NCI-H345 (cell line): ENCODE measurements around the gene SCN2A.

Source experiments
- DNase-seq: peaks from one replicate; lab custom pipeline; 2025; lab: John Stamatoyannopoulos, UW

SCN2A gene

DNA sequence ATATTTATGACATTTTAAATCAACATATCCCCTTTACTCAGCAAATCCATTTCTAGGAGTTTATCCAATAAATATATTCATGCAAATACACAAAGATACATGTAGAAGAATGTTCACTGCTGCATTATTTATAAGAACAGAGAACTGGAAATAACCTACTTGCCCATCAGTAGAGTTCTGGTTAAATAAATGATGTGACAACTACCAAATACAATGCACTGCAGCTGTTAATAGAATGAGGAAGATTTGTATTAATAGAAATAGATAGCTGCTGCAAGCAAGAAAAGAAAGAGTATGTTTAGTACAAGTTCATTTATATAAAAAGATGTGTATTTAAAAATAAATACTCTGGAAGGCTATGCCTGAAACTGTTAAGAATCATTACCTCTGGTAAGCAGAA lies 181.0 kb downstream of the SCN2A start:
- DNase-seq = no peak

DNA sequence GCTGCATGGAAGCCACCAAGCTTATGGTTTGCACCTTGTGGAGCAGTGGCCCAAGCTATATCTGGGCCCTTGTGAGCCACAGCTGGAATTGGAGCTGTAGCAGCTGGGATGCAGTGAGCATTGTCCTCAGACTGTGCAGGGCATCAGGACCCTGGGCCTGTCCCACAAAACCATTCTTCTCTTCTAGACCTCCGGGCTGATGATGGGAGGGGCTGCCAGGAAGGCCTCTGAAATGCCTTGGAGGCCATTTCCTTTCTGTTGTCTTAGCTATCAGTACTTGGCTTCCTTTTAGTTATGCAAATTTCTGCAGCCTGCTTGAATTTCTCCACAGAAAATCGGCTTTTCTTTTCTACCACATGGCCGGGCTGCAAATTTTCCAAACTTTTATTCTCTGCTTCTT lies 183.9 kb downstream of the SCN2A start:
- DNase-seq = no peak

DNA sequence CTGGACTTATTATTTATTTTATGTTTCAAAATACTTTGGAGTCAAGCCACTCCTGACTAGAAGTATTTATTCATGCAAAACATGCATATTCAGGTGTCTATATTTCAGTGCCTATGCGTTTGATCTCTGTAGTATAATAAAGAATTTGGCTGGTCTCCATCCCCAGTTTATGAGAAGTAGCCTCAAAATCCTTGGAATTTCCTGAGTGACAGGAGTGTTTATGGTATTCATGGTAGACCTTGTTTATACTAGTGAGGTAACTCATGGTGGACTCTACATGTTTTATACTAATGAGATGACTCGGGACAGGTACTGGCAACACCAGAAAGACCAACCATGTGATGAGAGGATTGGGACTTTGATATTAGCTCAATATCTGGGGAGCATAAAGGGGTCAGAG lies 186.3 kb downstream of the SCN2A start:
- no peak for DNase-seq

DNA sequence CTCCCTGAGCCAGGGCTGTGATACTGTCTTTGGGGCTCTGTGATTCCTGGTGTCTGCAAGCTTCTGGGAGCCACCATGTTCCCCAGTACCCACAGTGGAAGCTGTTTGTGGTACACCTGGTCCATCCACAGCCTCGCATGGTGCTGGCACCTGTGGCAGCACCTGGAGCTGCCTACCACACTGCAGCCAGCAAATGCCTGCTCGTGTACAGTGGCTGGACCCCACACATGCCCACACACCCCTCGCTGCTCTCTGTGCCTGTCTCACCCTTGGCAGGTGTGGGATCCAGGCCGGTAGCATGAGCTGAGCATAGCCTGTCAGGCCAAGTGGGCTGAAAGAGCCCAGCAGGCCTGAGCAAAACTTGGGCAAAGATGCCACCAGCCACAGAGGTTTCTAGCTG lies 188.5 kb downstream of the SCN2A start:
- no peak for DNase-seq

DNA sequence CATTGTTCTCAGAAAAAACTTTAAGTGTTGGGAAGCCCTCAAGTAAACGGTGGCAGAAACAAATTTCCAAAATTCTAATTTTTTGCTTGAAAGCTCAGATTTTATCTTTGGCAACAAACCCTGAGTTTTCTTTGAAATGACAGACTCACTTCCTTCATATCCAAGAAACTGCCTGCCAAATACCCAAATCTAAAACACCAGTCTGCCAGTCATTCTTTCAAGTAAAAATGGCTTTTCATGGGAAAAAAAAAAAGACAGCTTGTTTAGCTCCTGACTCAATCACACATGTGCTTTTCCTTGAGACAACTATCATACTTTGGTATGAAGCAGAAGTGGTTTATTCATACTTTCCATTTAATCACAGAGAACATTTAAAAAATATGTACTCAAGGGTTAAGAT lies 189.7 kb downstream of the SCN2A start:
- DNase-seq = no peak

DNA sequence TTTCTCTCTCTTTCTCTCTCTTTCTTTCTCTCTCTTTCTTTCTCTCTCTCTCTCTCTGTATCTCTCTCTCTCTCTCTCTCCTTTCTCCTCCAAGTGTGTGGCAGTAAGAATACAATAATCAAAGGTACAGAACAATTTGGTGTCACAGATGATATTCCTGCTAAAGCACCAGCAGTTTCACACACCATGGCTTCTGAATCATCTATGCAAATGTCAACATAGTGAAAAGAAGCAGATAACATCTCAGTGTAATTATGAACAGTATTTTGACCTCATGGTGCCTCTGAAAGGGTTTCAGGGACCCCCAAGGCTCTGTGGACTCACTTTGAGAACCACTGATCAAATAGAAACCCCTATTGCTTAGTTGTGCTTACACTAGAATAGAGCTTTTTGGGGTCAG lies 191.8 kb downstream of the SCN2A start:
- DNase-seq = no peak

DNA sequence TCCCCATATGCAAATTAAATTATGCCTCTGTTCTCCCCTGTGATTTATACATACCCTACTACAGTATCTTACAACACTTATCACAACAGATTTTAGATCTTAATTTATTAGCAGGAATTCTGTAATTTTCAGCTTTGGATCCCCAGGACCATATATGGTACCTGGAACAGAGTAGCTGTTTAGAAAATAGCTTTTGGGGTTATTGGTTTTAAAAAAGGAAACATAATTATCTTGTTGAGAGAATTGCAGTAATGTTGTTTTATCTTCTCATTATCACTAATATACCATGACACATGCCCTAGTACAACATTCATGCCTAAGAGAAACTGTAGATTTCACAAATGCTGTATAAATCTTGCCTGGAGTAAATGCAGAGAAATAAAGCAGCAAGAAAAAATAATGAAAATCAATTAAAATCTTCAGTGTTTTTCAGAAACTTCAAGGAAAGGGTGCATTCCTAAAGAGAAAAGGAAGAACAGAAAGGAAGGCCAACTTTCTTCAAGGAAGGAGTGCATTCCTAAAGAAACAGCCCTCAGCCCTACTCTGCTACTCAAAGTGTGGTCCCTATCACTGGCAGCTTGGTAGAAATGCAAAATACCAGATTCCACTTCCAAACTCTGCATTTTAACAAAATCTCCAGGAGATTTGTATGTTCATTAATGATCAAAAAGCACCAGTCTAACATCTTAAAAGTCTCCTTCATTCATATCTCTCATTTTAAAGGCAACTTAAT lies 193.2 kb downstream of the SCN2A start:
- no peak for DNase-seq

DNA sequence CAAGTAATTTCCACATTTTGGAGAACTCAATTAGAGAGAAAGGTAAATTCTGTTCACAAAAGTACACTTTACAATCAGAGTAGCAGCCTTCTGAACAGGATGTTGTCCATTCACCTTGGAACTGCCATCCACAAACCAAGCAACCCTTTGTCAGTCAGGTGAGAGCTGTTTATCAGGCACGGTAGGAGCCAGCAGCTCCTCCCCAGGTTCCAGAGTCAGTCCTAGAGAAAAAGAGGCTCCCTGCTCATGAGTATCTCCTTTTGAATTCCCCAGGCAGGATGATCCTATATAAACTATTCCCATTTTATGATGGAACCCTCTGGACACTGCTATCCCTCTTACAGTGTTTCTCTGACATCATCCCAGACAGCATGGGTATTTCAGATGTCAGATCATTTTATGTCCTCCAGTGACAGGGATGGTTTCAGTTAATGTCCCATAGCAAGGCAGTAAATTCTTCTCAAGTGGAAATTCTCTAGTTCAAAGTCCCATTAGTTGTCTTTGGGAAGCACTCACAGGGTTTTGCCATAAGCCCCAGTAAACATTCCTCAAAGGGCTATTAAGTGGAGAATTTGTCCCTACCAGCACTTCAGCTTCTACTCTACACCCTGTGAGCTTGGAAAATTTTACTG lies 195.8 kb downstream of the SCN2A start:
- DNase-seq = no peak

DNA sequence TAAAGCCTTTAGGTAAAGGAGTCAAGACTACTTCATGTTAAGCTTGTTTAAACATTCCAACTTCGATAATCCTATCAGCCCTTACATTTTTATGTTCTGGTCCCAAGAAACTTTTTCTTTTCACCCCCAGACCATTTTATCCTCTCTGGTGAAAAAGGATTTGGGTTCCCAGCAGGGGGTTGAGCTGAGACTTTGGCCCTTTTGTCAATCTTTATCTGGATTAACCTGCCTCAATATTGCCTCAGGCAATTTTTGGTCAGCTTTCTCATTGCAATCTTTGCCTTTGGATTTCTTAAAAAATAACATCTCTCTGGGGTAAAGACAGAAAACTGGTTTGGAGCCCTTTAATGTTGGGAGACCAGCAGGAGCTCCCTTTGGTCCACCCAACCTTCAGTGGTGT lies 196.4 kb downstream of the SCN2A start:
- DNase-seq = no peak

DNA sequence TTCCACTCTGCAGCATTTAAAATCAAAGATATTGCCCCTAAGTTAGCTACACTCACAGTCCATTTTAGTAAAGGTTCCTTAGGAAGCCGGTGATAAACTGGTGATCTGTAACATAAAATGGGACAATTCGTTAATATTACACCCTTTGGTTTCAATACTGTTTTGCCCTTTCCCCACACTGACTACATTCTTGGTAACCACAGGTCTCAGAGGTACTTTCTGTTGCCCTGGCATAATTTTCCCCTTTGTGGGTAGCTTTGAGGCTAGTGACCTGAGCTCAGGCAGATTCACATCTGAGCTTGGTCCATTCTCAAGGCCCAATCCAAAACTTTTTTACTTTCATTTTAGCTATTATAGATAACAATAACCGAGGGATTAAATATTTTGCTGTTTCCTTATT lies 197.3 kb downstream of the SCN2A start:
- no peak for DNase-seq

DNA sequence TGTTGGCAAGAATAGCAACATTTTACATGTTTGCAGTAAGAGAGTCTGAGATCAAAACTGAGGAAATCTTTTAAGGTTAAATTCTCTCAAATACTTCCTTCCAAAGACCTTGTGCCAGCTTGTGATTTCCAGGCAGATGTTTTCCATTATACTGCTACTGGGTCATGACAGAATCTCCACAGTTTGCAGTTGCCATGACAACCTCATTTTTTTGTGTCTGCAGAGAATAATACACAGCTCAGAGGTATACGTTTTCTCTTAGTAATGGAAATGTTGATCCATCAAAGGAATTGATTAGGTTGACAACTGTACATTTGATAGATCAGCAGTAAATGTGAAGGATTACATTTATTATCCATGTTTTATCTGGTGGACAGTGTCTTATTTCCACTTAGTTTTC lies 201.2 kb downstream of the SCN2A start:
- DNase-seq = no peak
